ENCODE results near the gene LRRC71.

- TF ChIP-seq CTCF (IDR thresholded peaks at IDR 0.05) (no peak), POLR2A (IDR thresholded peaks at IDR 0.05) (no peak)
These were observed 11.7 kb downstream of the LRRC71 start for GRCh38 chr1:156931974-156932710.

All from body of pancreas (tissue), 4 donors.